HG03039 (cell line): ENCODE data around the gene SLC7A8.

Experiments used
- ATAC-seq: cut with Tn5 transposase; IDR thresholded peaks from one replicate; pipeline ENCODE4 v1.9.1; 2021; ENCODE audit warnings: mild to moderate bottlenecking, moderate library complexity; ENCODE audit not compliant: unreplicated experiment

Gene SLC7A8

DNA sequence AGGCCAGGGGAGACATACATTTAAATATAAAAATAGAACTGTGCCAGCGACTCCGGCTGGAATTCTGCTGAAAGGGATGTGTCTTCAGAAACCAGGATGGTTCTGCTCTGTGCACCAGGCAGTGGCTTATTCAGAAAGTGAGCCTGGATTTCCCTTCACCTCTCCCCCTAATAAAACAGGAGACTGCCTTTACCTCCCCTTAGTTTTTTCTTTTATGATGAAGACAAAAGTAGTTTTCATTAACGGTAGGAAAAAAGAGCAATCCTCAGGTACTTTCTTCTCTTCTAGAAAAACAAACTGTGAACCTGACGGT lies 346 bp downstream of the SLC7A8 start:
- ATAC-seq, result no peak

DNA sequence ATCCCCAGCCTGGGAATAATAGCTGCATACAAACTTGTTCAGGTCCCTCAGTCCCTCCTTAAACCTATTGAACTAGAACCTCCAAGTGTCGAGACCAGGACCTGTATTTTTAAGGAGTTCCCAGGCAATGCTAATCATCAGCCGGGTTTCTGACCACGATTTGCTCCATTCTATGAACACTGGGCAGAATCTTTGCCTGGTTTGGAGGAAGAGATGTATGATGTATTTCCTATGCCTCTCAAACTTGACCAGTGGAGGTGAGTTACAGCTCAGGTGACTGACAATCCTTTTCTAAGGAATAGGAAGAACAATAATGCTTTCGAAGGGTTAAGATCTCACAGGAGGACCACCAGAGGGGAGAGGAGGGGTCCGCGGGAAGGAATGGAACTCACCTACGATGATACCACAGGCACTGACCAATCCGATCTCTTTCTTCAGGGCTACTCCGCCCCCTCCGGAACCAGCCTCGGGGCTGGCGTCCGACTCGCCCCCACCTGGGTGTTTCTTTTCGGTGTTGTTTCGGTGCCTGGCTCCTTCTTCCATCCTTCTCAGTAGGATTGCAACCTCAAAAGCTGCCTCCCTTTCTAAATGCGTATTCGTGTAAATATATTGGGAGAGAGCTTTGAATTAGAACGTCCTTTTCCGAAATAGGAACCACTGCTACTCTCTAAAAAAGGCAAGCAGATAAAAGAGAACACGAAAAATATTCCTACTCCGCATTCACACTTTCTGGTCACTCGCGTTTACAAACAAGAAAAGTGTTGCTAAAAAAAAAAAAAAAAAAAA lies 895 bp downstream of the SLC7A8 start:
- ATAC-seq, result no peak

DNA sequence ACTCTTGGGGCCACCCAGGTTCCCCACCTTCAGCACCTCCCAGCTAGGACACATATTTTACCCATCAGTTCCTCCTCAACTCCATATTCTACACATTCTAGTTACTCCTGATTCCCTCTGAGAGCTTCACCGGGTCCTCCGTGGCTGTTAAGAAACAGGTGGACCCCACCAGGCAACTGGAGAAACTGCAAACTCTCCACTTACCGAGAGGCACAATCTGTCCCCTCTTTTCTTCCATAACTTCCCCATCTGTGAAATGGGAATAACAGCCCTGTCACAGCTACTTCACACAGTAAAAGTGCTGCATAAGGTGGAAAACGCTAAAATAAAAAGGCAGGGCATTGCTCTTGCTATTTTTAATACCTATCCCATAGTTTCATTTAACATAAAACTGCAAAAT lies 1.5 kb downstream of the SLC7A8 start:
- no peak for ATAC-seq

DNA sequence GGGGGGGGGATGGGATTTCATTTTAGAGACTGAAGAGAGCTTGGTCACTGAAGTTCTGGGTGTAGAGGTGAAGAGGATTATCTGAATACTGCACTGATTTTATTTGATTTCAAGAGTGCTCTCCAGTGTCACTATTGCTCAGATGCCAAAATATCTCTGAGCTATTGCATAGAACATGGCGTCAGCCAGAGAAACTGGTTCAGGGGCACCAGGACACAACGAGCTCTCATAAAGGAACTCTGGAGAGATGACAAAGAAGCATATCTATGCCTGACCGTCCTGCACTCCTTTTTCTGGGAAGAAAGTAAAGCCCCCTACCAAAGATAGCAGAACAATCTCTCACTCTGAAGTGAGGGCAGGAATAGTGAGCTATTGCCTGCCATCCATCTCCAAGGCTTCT lies 2.0 kb downstream of the SLC7A8 start:
- no peak for ATAC-seq

DNA sequence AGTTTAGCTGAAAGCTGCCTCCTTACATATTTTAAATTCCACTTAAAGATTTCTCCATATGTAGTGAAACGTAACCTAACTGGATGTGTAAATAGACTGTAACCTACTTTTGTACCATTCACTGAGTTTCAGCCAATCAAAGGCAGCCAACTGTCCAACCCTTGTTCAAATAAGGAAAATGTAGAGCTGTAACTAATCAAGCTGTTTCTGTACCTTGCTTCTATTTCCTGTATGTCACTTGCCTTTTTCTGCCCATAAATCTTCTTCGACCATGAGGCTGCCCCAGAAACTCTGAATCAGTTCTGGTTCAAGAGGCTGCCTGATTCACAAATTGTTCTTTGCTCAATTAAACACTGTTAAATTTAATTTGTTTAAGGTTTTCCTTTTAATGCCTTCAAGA lies 6.3 kb downstream of the SLC7A8 start:
- no peak for ATAC-seq

DNA sequence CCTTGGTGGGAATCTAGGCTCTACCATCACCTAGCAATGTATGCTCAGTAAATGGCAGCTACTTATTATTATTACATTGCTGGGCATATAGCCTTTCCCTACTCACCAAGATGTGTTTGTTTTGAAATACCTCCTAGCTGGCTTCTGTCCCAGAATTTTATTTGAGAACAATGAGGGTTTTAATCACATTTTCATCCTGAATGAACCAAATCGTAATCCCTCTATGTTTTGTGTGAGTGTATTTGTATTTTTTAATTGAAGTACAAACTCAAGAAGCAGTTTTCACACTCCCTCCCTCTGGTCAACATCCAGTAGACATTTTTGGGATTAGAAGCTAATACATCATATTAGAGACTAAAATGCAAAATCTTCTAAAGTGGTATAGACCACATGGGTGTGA lies 7.6 kb downstream of the SLC7A8 start:
- ATAC-seq, result no peak

DNA sequence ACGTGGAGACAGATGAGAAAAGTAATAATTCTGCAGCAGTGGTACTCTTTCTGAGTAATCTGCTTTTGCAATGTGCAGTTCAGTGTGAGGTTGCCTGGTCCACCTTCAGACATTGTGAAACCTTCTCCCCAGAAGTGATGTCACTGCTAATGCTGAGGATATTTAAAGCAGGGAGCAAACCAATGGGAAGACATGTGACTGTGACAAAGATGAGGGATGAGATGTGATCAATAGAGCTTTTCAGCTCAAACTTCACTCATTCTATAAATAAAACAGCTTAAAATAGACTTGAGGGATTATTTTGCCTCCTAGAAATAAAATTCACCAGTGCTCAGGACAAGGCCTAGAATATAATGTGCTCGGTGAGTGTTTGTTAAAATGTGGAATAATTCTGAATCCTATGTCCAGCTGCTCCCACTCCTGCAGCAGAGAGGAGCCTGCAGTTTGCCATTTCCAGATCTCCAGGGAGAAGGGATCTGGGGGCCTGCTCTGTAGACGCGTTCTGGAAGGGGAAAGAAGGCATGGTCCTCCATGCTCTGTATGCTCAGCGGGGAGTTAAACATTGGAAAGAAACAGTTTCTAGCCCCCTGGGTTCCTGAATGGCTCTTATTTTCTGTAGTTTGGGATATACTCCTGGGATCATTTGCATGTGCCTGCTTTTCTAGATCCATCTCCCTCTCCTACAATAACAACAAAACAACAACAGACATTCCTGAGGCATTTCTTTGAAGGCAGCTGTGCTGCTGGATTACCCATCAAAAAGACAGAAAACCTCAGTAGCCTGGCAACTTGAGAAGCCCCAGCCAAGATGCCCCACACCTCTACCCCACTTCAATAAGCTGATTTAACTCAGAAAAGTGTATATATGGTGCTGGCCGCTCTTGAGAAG lies 8.9 kb downstream of the SLC7A8 start:
- no peak for ATAC-seq

DNA sequence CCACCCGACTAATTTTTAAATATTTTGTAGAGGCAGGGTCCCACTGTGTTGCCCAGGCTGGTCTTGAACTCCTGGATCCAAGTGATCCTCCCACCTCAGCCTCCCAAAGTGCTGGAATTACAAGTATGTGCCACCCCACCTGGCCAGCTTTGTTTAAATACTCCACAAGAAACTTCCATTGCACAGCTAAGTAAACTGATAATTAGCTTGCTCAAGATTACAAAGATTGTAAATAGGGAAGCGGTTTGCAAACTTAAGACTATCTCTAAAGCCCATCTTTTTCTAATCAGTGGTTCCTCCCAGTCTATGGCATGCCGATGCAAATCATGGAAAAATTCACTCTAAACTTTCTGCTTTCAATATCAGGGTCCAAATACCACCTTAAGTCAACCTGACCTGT lies 9.7 kb downstream of the SLC7A8 start:
- no peak for ATAC-seq

DNA sequence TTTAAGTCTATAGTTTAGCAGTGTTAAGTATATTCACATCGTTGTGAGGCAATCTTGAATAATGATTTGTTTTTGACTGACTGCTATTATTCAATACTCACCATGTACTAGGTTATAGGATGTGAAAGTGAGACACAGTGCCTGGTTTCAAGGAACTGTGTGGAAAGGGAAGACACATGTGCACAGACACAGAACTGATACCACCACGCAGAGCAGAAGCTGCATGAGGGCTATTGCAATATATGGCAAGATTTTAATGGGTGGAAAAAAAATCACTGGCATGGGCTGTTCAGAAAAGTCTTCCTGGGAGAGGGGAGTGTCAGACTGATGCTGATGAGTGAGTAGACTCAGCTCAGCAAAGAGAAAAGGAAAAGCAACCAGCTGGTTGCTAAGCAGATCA lies 10.4 kb downstream of the SLC7A8 start:
- ATAC-seq, result no peak

DNA sequence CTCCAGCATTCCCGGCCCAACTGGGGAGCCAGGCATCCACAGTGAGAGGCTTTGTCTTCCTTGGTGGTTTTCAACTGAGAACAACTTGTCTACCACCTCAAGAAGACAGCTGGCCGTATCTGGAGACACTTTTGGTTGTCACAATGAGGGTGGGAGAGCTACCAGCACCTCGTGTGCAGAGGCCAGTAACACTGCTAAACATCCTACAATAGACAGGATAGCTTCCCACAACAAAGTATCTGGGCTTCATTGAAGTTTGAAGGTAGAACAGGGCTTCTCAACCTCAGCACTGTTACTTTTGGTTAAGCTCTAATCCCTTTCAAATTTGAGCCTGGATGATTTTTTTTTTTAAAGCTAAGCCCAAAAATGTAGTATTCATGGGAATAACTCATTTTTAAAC lies 10.9 kb downstream of the SLC7A8 start:
- ATAC-seq, result no peak

DNA sequence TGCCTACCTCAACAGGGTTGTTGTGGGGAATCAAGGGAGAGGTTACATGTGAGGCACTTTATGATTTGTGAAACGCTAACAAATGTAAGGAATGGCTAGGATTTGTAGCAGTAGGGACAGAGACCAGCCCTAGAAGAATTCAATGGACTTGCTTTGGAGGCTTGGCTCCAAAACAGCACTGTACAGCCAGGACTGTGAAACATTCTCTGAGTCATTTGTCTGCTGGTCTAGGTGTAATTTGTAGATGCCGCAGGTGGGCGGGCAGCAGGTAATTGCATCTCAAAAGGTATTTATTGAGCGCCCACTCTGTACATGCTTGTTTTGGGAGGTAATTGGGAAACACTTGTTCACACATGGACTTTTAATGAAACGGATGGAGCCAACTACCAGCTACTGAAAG lies 11.4 kb downstream of the SLC7A8 start:
- no peak for ATAC-seq

DNA sequence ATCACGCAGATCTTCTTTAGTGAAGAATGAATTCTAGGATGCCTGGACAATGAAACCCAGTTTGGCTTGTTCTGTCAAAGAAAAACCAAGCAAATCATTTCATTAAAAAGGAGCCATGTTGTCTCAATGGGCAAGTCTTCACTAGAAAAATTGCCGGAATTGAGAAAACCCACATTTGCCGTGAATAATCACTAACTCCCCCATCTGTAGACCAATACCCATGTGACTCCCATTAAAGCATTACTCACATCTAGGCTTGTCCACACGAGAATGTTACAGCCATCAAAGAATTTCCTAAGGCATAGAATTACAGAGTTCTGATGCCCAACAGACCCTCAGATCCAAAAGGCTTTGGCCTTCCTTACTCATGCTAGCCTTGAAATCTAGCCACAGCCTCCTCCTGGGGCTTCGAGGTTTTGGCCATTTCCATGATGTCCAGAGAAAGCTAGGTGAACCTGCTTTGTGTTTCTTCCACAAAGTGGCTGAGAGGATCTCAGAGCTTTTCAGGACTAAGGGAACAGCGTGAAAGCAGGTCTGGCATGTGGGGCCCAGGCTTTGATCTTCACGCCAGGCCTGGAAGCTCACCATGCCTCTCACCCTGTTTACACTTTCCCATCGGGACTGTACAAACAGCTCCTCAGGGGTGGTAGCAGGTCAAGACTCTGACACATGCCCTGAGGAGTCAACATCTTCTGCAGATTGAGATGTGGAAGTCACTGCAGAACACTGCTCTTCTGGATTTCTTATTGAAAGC lies 12.1 kb downstream of the SLC7A8 start:
- no peak for ATAC-seq

DNA sequence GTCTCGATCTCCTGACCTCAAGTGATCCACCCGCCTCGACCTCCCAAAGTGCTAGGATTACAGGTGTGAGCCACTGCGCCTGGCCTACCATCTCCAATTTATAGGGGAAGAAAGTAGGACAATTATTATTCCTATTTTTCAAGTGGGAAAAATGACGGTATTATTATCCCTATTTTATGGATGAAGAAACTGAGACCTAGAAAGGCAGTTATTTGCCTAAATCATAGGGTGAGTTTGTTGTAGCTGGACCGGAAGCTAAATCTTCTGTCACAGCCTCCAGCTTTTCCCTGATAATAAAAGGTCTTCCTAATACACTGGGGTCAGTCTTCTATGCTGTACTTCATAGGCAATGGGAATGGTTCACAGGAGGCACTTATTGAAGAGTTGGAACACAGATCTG lies 13.8 kb downstream of the SLC7A8 start:
- no peak for ATAC-seq

DNA sequence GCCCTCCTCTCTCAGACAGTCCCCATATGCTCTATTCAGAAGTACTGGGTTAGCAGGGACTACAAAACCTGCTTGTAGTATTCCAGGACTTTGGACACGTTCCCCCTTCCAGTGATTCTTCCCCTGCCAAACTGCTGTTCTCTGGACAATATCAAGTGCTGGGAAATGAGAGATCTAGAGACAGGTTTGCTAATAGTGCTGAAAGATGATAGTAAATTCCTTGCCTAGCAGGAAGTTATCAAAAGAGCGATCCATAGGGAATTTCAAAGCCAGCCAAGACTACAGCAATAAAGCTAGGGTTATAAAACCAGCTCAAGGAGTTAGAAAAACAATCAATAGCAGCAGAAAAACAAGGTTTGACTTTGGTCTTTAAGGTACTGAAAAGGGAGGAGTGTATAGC lies 15.2 kb downstream of the SLC7A8 start:
- no peak for ATAC-seq

DNA sequence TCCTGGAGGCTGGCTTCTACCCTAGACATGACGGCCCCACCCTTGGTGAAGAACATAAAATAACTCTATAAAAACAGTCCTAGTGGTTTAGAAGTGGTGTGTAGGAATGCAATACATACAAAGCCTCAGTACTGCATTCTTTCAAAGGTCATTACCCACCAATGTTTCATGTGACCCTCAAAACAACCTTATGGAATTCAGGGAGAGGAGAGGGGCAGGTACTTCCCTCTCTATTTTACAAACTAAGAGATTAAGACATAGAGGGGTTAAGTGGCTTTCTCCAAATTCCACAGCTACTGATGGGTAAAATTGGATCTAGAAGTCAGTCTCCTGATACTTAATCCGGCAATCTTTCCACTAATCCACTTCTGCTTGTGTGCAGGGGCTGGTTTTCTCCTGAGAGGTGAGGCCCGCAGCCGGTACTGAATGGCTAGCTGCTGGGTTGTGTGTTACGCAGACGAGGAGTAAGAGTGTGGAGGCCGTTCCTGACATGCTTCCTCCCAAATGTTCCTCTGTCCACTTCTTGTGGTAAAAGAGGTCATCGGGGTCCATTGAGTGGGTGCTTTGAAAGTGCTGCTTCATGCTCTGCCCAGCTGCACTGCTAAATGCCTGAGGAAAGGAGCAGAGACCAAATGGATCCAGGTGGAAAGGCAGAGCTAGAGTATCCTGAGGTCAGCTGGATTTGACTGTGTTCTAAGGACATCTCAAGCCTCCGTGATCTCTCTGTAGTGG lies 16.2 kb downstream of the SLC7A8 start:
- no peak for ATAC-seq

DNA sequence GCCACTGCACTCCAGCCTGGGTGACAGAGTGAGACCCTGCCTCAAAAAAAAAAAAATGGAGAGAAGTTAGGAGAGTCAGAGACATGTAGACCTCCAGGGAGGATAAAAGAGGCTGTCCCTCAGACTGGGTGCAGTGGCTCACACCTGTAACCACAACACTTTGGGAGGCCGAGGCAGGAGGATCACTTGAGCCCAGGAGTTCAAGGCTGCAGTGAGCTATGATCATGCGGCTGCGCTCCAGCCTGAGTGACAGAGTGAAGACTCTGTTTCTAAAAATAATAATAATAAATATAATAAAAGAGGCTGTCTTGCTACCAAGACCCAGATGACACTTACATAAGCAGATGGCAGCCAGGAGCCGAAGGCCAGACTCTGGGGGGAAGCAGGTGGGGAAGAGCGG lies 18.5 kb downstream of the SLC7A8 start:
- ATAC-seq, result no peak

DNA sequence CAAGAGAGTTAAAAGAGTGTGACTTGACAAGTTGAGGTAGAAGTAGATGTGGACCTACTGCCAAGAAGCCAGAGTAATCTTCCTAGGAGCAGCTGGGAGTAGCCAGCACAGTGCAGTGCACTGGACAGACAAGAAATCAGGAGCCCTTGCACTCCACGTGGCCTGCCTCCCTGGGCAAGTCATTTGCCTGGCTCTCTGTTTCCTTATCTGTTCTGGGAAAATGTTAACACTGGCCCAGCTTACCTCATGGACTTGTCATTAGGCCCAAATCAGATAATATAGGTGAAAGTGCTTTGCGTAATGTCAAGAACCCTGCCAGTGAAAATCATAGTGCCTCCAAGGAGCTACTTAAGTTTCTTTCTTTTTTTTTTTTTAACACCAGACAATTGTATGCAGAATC lies 19.2 kb downstream of the SLC7A8 start:
- no peak for ATAC-seq

DNA sequence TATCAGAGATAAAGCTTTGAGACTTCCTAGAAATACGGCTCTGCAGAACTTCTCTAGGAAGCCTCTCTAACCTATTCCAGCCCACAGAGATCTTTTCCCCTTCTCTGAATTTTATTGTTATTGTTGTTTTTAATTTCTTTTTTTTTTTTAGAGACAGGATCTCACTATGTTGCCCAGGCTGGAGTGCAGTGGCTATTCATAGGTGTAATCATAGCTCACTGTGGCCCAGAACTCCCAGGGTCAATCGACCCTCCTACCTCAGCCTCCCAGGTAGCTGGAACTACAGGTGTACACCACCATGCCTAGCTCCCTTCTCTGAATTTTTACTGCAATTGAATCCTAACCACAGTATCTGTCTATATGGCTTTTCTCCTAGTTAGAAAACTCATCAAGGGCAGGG lies 19.6 kb downstream of the SLC7A8 start:
- no peak for ATAC-seq

DNA sequence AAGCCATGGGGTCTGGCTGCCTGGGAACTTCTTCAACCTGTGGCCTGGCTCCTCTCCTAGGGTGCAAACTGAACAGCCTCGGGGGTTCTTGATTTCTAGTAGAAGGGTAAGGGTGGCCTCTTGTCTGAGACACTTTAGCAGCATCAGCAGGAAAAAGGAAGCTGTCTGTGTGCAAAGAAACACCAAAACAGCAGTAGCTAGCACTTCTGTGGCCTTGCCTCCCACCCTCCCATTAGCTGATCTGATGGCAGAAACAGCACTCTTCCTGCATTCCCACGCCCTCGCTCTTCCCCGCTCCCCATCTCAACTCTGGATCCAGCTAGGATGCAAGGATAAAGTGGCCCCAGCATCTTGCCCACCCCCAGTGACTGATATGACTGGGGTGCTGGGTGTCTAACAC lies 20.7 kb downstream of the SLC7A8 start:
- ATAC-seq, result no peak

DNA sequence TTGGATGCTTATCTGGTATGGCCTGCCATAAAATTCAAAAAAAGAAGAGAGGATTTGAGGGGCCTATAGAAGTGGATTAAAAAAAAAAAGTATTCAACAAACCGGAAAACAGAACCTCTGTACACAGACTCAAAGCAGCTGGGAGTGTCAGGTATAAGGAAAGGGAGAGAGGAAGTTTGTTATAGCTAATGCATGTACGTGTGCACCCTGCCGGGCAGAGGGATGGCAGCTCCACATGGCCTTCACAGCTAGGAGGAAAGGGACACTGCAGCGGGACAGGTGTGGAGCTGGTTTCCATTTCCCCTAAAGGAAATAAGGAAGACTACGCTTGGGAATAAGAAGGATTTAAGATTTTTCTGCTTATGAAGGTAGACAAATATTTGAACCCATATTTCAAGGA lies 21.5 kb downstream of the SLC7A8 start:
- ATAC-seq, result no peak

DNA sequence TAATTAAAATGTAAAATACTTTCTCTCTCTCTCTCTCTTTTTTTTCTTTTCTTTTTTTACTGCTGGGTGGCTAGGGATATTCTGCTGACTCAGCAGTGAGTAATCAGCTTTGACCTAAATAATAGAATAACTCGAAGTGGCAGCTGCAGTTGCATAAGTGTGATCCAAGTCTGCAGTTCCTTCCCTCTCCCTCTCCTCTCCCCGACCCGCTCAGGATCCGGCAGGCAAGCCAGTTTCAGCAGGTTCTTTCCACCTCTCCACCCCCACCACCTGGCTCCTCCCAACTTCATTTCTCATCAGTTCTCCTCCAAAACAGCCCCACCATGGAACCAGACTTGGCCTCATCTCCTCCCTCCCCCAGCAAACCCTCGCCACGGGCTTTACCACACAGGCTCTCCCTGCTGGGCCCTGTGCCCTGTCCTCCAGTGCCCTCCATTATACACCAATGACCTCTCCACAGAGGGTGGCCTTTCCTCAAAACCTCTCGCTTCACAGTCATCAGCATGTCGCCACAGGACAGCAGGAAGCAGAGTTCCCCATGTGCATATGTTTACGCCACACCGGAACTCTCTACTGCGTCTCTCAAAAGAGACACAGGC lies 22.4 kb downstream of the SLC7A8 start:
- ATAC-seq, result no peak
